T-helper 2 cell (primary cell): ENCODE measurements around the gene LDLRAD2.
A peak's percentile ranks its signal among the peaks of the same experiment; 100 is the strongest.

Experiments used
- DNase-seq, 5 experiments: peaks; one replicate each; pipeline versions ENCODE4 v3.0.0 to v3.0.0-alpha.2; 2012 to 2022

The LDLRAD2 gene

GRCh38 chr1:21843996-21844395 is 31.9 kb downstream of the LDLRAD2 start:
- no peak for DNase-seq

GRCh38 chr1:21845646-21846641 is 33.9 kb downstream of the LDLRAD2 start:
- no peak for DNase-seq

- no peak for DNase-seq
Observed at GRCh38 chr1:21847223-21848205, 35.4 kb downstream of the LDLRAD2 start.

- DNase-seq, result no peak
Observed at GRCh38 chr1:21848524-21849174, 36.6 kb downstream of the LDLRAD2 start.

- no peak for DNase-seq
Observed at GRCh38 chr1:21849909-21850576, 38.0 kb downstream of the LDLRAD2 start.

- DNase-seq, result no peak
Observed at GRCh38 chr1:21851430-21852250, 39.6 kb downstream of the LDLRAD2 start.

GRCh38 chr1:21852282-21853130 is 40.4 kb downstream of the LDLRAD2 start:
- peak in 1 of 5 experiments; percentile 51 for DNase-seq

- no peak for DNase-seq
Observed at GRCh38 chr1:21853131-21853427, 41.0 kb downstream of the LDLRAD2 start.

- no peak for DNase-seq
Observed at GRCh38 chr1:21854090-21854750, 42.2 kb downstream of the LDLRAD2 start.

GRCh38 chr1:21854751-21855131 is 42.7 kb downstream of the LDLRAD2 start:
- no peak for DNase-seq

- DNase-seq, result no peak
Observed at GRCh38 chr1:21855257-21856096, 43.4 kb downstream of the LDLRAD2 start.

GRCh38 chr1:21857142-21857839 is 45.2 kb downstream of the LDLRAD2 start:
- DNase-seq, result no peak

- no peak for DNase-seq
Observed at GRCh38 chr1:21857840-21858670, 46.0 kb downstream of the LDLRAD2 start.

GRCh38 chr1:21859669-21860179 is 47.7 kb downstream of the LDLRAD2 start:
- no peak for DNase-seq

- DNase-seq, result no peak
Observed at GRCh38 chr1:21860971-21861370, 48.9 kb downstream of the LDLRAD2 start.

- DNase-seq, result no peak
Observed at GRCh38 chr1:21861602-21862429, 49.8 kb downstream of the LDLRAD2 start.
